ENCODE data around the gene OTULIN. TPM values are rescaled to one million over a fixed set of nuclear protein-coding genes. Genes with fewer than 3 reads are reported as not detected.

Gene OTULIN
- total and polyA plus RNA-seq, 2 of the 8 experiments (the other 6 are each of a cell fraction or from before 2014, with no cell fraction given): 5.2 to 34.8 TPM

DNA sequence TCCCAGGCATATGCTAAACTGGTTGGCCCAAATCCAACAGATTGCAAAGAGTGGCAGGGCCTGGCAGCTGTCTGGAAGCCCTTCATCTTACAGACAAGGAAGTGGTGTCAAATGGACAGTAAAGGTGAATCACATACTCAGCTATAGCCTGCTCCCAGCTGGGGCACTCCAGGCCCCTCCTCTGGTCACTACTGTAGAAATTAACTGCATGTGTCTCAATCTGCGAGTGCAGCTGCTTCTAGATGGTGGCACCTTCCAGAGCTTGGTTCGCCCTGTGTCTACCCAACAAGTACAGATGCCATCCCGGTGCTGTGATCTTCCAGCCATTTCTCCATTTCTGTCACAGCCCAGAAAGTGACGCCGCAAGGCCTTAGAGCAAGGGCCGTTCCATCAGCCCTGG lies 50.2 kb downstream of the OTULIN start:
- Histone ChIP-seq H3K4me1 (replicated peaks in 1 of 4; ENCODE audit: control insufficient read depth in 3 of 4, insufficient read depth in 4 of 4, low read length in 3 of 4) (no peaks in the 10 kb centered on the region), H2BK20ac (ENCODE audit: low read length) (no peak overlapping the region), H3K79me2 (ENCODE audit: control insufficient read depth in 1 of 2, insufficient read depth in 2 of 2, low read length in 2 of 2) (no peaks in the 10 kb centered on the region), H4K91ac (replicated peaks; ENCODE audit: insufficient read length, low read length) (no peak overlapping the region), H4K20me1 (replicated peaks in 1 of 2; ENCODE audit: control insufficient read depth in 1 of 2, insufficient read depth in 2 of 2, low read length in 2 of 2) (no peaks in the 10 kb centered on the region), H3K18ac (ENCODE audit: extremely low read depth, low read length) (no peak overlapping the region), H2AK5ac (ENCODE audit: low read depth, low read length) (no peak overlapping the region), H2AFZ (ENCODE audit: low read length) (no peak overlapping the region), H3K4me3 (ENCODE audit: extremely low read depth in 1 of 4, insufficient read depth in 2 of 4, low read depth in 3 of 4, low read length in 4 of 4) (no peak overlapping the region), H3K27ac (ENCODE audit: low read depth, low read length) (no peak overlapping the region), H3K14ac (ENCODE audit: insufficient read length) (no peak overlapping the region), H3K79me1 (ENCODE audit: low read depth, low read length) (no peaks in the 10 kb centered on the region; the same call in 1 of the 2 replicates), H3K9ac (replicated peaks in 1 of 4; ENCODE audit: extremely low read depth in 1 of 4, low read depth in 3 of 4, low read length in 3 of 4) (no peak overlapping the region), H2BK120ac (replicated peaks; ENCODE audit: low read depth, low read length) (no peak overlapping the region), H2BK15ac (ENCODE audit: low read length) (no peak overlapping the region), H3K56ac (replicated peaks; ENCODE audit: insufficient read length, low read depth, low read length) (no peak overlapping the region), H3K27me3 (replicated peaks in 1 of 4; ENCODE audit: control insufficient read depth in 3 of 4, extremely low read depth in 1 of 4, insufficient read depth in 3 of 4, low read length in 3 of 4) (no peaks in the 10 kb centered on the region; a peak in 1 of 7 replicates), H4K8ac (ENCODE audit: extremely low read depth, insufficient read depth, low read length) (no peak overlapping the region), H3K4ac (replicated peaks; ENCODE audit: insufficient read length, low read depth, low read length) (no peak overlapping the region), H3K23me2 (ENCODE audit: low read depth, low read length) (no peaks in the 10 kb centered on the region), H2BK12ac (ENCODE audit: low read depth, low read length) (no peak overlapping the region), H3K23ac (ENCODE audit: insufficient read length) (no peak overlapping the region), H3K9me3 (ENCODE audit: insufficient read depth in 2 of 2, low read depth in 1 of 2, low read length in 1 of 2) (peaks cover 3 to 5% of the 10 kb centered on the region in 2 experiments; a peak in 2 of 4 replicates), H2BK5ac (ENCODE audit: low read depth, low read length) (no peak overlapping the region), H4K5ac (ENCODE audit: insufficient read length, low read depth, low read length) (no peak overlapping the region), H3K36me3 (ENCODE audit: control insufficient read depth in 2 of 4, insufficient read depth in 4 of 4, low read length in 3 of 4) (peaks cover 0 to 12% (median 5%) of the 10 kb centered on the region in 4 experiments; a peak in 5 of 8 replicates), H3K4me2 (ENCODE audit: insufficient read depth in 1 of 2, low read depth in 2 of 2, low read length in 2 of 2) (no peak overlapping the region)
- DNase-seq (ENCODE audit: low read depth in 1 of 2, low spot score in 2 of 2) (no peak), FAIRE-seq (no peak)
- WGBS, 2 experiments (ENCODE audit: extremely low coverage in 1 of 2, insufficient coverage in 1 of 2, insufficient read length in 1 of 2, insufficient replicate concordance in 2 of 2, low coverage in 1 of 2, low lambda C conversion rate in 2 of 2, missing lambda C conversion rate in 1 of 2): 86% methylated on average over 6 of the region's 6 CpGs; no CpG with 5 or more reads in 1 of the 2 experiments
- POLR2A ChIA-PET (ENCODE audit: partially characterized antibody): no interaction called here
- CTCF ChIA-PET (ENCODE audit: partially characterized antibody): interaction anchor here (0.8 to 3.1 kb wide), 5 partner anchors 11 to 68 kb away, joined by 3 to 8 read pairs (median 3); no protein-coding TSS in a partner anchor
- TF ChIP-seq HDAC2 (IDR thresholded peaks at IDR 0.05; ENCODE audit: borderline replicate concordance in 1 of 2, low read depth in 2 of 2, low read length in 2 of 2): no peak
- TF ChIP-seq CBX5 (IDR thresholded peaks at IDR 0.05; ENCODE audit: low read depth, low read length): no peak
- TF ChIP-seq TAF7 (optimal IDR thresholded peaks at IDR 0.05; ENCODE audit: borderline replicate concordance, low read depth, low read length): no peak
- no peak for TF ChIP-seq CBX8 (IDR thresholded peaks at IDR 0.05; ENCODE audit: borderline replicate concordance, low read depth, low read length)
- TF ChIP-seq CHD1 (IDR thresholded peaks at IDR 0.05; ENCODE audit: low read depth, low read length): no peak
- TF ChIP-seq ATF3 (IDR thresholded peaks at IDR 0.05; ENCODE audit: insufficient read depth, low read depth, low read length): no peak
- TF ChIP-seq FOSL1 (IDR thresholded peaks at IDR 0.05; ENCODE audit: insufficient read depth, low read depth, low read length): no peak
- TF ChIP-seq, protein P1, sequence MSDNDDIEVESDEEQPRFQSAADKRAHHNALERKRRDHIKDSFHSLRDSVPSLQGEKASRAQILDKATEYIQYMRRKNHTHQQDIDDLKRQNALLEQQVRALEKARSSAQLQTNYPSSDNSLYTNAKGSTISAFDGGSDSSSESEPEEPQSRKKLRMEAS (IDR thresholded peaks at IDR 0.05): no peak
